Measurements from ENCODE around the gene MACROD2.

DNA sequence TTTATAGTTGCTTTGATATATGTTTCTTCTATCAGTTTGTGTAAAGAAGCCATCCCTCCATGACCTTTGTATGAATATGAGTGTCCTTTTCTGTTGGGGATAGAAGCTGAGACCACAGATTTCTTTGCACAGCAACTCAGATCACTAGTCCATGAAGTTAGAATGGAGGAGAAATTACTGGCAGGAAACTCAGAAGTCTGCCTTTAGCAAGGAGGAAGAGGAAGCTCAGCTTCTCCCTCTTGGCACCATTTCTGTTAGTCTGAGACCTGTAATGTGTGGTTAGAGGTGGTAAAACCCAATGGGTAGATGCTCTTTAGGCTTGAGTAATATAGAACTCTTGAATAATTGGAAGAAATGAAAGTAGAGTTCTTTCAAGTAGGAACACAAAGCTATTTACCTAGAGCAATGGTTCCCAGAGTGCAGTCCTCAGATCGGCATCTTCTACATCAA is 1337.4 kb downstream of the MACROD2 start:
- TF ChIP-seq, protein P1, sequence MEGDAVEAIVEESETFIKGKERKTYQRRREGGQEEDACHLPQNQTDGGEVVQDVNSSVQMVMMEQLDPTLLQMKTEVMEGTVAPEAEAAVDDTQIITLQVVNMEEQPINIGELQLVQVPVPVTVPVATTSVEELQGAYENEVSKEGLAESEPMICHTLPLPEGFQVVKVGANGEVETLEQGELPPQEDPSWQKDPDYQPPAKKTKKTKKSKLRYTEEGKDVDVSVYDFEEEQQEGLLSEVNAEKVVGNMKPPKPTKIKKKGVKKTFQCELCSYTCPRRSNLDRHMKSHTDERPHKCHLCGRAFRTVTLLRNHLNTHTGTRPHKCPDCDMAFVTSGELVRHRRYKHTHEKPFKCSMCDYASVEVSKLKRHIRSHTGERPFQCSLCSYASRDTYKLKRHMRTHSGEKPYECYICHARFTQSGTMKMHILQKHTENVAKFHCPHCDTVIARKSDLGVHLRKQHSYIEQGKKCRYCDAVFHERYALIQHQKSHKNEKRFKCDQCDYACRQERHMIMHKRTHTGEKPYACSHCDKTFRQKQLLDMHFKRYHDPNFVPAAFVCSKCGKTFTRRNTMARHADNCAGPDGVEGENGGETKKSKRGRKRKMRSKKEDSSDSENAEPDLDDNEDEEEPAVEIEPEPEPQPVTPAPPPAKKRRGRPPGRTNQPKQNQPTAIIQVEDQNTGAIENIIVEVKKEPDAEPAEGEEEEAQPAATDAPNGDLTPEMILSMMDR (IDR thresholded peaks at IDR 0.05), result no peak
- TF ChIP-seq POLR2A (IDR thresholded peaks at IDR 0.05) (no peak), POLR2AphosphoS5 (IDR thresholded peaks at IDR 0.05) (no peak)
